NCI-H1436 treated with DMSO at 0.1 percent for 48 hours (cell line): ENCODE data around the gene C19orf25.
"Not testable (repeated sequence)": the region's sequence is repeated elsewhere in the genome, so short reads cannot be mapped to it uniquely, and the experiment has no call there.

Source experiments
- DNase-seq: peaks from one replicate; lab custom pipeline; 2025; lab: John Stamatoyannopoulos, UW

The C19orf25 gene

GRCh38 chr19:1512671-1513498 is 33.9 kb upstream of the C19orf25 start, which contains the start of gene ADAMTSL5:
Gene ADAMTSL5, minus strand, starts transcription at chr19:1513019. Its CDS starts 2,076 bp downstream, at chr19:1510943.
- no peak for DNase-seq

GRCh38 chr19:1511318-1512317 is 32.6 kb upstream of the C19orf25 start:
- DNase-seq = no peak

DNA sequence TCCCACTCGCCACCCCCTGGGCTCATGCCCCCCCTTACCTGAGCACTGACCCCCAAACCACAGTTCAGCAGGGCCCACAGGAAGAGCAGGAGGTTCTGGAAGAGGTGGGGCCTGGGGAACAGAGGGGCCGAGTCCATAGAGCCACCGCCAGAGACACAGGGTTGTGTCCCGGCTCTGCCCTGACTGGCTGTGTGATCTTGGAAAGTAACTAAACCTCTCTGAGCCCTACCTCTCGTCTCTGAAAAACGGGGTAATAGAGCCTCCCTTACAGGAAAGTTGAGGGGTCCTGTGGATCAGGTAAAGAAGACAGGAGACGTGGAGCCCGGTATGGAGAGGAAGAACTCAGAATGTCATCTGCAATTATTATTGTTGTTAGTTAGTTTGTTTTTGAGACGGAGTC is 31.8 kb upstream of the C19orf25 start:
- DNase-seq = no peak

- no peak for DNase-seq
Observed at GRCh38 chr19:1510442-1510806, 31.4 kb upstream of the C19orf25 start.

GRCh38 chr19:1509602-1510441 is 30.8 kb upstream of the C19orf25 start:
- no peak for DNase-seq

DNA sequence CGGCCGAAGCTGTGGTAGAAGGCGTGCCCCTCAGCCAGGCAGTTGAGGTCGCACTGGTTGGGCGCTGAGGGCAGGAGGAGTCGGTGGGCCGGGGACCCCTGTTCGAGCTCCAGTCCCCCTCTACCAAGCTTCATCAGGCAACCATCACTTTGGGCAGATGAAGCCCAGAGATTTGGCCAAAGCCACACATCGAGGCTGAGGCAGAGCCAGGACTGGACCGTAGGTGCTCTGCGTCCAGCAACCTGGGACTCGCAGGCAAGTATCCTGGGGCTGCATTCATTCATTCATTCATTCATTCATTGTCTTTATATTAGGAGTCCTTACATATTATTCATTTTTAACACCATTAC is 29.5 kb upstream of the C19orf25 start:
- no peak for DNase-seq

DNA sequence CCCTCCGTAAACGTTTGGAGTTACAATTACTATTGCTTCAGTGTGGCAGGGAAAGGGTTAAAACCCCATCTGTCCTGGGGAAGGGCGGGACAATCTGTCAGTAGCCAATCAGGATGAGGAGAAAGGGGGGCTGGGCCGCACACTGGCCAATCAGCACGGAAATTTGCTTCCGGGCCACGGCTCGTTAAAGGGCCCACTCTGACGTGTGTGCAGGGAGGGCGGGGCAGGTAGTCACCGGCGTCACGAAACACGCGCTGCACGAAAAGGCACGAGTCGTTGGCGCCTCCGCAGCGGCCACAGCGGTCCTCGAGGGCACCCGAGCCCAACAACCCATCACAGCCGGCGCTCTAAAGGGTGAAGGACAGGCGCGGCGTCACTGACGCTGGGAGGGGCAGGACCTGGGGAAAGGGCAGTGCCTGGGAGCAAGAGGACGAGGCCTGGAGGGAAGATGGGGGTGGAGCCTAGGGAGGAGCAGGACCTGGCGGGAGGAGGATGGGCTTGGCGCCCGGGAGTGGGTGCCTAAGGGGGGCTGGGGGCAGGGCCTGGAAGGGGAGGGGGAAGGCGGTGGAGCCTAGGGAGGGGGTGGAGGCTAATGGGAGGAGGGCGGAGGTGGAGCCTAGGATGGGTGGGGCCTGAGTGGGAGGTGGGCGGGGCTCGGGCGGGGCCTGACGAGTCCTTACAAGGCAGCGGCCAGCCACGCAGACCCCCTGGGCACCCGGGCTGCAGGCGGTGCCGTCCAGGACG is 28.9 kb upstream of the C19orf25 start:
- DNase-seq = peak; percentile 63

DNA sequence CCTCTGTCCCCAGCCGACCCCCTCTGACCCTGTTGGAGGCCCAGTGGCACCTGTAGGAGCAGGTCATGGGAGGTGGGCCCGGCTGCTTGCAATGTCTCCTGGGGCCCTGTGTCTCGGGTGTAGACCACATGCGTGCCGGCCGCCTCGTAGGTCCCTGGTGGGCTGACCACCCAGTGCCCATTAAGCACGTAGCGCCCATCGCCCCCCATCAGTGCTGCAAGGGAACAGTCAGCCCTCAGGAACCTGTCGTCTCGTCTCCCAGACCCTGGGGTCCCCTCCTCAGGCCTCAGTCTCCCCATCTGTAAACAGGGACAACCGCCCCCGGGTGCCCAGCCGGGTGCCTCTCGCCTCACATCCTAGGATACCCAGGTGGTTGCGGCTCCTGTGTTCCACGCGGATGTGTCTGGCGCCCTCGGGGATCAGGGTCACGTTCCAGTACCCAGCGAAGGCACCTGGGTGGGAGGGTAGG is 28.2 kb upstream of the C19orf25 start:
- no peak for DNase-seq

DNA sequence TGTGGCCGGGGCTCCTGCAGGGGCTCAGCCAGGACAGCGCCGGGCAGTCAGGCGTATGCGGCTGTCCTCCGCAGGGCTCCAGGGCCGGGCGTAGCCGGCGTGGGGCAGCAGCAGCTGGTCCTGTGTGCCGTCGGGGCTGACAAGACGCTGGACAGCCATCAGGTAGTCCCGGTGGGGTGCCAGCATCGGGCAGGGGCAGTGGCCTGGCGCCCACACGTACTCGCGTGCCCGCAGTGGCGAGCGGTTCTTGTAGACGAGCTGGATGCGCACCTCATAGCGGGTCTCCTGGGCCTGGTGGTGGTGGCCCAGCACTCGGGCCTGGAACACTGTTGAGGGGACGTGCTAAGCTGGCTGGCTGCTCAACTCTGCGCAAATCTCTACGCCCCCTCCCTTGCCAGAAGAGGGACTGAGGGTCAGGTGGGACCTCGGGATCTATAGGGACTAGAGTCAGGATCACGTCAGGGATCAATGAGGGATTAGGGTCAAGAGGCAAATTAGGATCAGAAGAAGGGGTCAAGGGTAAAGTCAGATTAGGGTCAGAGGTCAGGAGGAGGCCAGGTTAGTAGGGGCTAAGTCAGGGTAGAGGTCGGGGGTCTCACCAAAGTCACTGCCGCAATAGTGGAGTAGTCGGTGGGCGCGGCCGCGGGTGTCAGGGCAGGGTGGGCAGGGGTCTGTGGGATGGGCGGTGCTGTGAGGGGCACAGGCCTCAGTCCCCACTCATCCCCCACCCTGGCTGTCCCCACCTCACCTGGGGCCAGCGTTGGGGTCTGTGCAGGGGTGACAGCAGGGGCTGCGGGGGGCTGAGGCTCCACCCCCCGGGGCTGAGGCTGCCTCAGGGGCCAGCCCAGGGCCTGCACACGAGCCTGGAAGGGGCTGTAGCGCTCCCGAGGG is 27.2 kb upstream of the C19orf25 start:
- no peak for DNase-seq

DNA sequence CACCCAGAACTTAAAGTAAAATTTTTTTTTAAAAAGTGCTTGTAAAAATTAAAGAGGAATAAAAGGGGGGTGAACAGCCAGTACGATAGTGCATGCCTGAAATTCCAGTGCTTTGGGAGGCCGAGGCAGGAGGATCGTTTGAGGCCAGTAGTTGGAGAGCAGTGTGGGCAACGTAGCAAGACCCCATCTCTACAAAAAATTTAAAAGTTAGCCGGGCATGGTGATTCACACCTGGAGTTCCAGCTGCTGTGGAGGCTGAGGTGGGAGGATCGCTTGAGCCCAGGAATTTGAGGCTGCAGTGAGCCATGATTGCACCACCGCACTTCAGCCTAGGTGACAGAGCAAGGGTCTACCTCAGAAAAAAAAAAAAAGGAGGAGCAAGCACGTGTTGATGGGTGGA is 26.0 kb upstream of the C19orf25 start:
- DNase-seq = no peak

- no peak for DNase-seq
Observed at GRCh38 chr19:1503925-1504773, 25.1 kb upstream of the C19orf25 start.

- DNase-seq = no peak
Observed at GRCh38 chr19:1503089-1503924, 24.3 kb upstream of the C19orf25 start.

- DNase-seq = no peak
Observed at GRCh38 chr19:1502433-1503088, 23.5 kb upstream of the C19orf25 start.

GRCh38 chr19:1501200-1501595 is 22.2 kb upstream of the C19orf25 start:
- DNase-seq = no peak

- DNase-seq = not testable (repeated sequence)
Observed at GRCh38 chr19:1499231-1499630, 20.2 kb upstream of the C19orf25 start.

DNA sequence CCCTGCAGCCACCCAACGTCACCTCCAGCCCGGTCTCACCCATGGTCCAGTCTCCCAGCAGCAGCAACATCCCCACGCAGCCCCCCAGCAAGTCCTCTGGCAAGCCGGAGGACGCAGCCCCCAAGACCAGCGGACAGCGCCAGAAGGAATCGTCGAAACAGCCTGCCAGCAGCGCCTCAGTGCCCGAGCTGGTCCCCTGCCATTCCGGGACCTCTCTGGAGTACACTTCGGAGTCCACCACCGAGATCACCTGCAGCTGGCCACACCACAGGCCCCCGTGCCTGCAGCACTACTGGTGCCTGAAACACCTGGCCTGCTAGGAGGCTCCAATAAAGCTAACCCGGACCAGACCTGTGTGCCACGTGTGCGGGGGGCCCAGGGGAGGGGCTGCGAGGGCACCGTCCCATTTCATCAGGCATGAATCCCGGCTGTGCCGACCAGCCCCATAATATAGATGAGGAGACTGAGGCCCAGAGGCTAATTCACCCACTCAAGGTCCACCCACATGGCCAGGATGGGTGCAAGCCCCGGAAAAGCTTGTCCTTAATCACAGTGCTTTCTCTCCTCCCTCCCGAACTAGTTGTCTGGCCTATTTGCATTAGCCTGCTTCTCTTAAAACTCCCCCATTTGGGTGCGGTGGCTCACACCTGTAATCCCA is 18.7 kb upstream of the C19orf25 start:
- no peak for DNase-seq
